OCI-LY1 (cell line): ENCODE data around the gene CFAP91.

Experiments used
- CTCF ChIP-seq: fragments of 200-600 bp; sonication (generic), shearing (Covaris generic); IDR thresholded peaks from 2 replicates; pipeline ENCODE4 v1.5.1; 2017; ENCODE audit warnings: mild to moderate bottlenecking, antibody characterized with exemption, low read length, moderate library complexity, mixed read lengths
- EZH2 ChIP-seq: fragments of 200-600 bp; sonication (generic), shearing (Covaris generic); IDR thresholded peaks from 2 replicates; pipeline ENCODE4 v1.8.0; 2017; ENCODE audit warnings: borderline replicate concordance, mixed run types, mild to moderate bottlenecking, antibody characterized with exemption, low read length, moderate library complexity, mixed read lengths

- TF ChIP-seq CTCF (no peak), EZH2 (no peak)
These were observed 14.2 kb downstream of the CFAP91 start for GRCh38 chr3:119716998-119717397.
